ENCODE data around the gene ILDR1.
A peak's percentile ranks its signal among the peaks of the same experiment; 100 is the strongest.

The ILDR1 gene

GRCh38 chr3:122011396-122011795 lies 10.7 kb downstream of the ILDR1 start:
- Histone ChIP-seq H3K9me3 (ENCODE audit: insufficient read depth, low read length) (peaks cover 13% of the 10 kb centered on the region; the same call in 1 of the 2 replicates), H4K20me1 (ENCODE audit: insufficient read depth, low read length) (no peaks in the 10 kb centered on the region), H3K27ac (ENCODE audit: low read length) (no peak overlapping the region), H3K4me3 (ENCODE audit: low read length) (no peak overlapping the region), H3K79me2 (ENCODE audit: low read length) (no peaks in the 10 kb centered on the region), H3K4me2 (ENCODE audit: low read length) (peak overlapping the region; percentile 19), H3K4me1 (ENCODE audit: low read length) (peaks cover 67% of the 10 kb centered on the region), H3K36me3 (replicated peaks; ENCODE audit: low read depth, low read length) (peaks cover 11% of the 10 kb centered on the region), H2AFZ (ENCODE audit: low read depth, low read length) (no peak overlapping the region), H3K9ac (ENCODE audit: low read length) (no peak overlapping the region), H3K27me3 (ENCODE audit: low read depth, low read length) (no peaks in the 10 kb centered on the region)
- TF ChIP-seq CTCF (IDR thresholded peaks at IDR 0.05; ENCODE audit: low read depth, low read length) = no peak
- TF ChIP-seq EZH2phosphoT487 (IDR thresholded peaks at IDR 0.05; ENCODE audit: low read depth) = no peak

GRCh38 chr3:122010506-122010905 lies 11.5 kb downstream of the ILDR1 start:
- H3K36me3 ChIP-seq (replicated peaks; ENCODE audit: low read depth, low read length) = peaks cover 2% of the 10 kb centered on the region
- no peaks in the 10 kb centered on the region for H3K27me3 ChIP-seq (ENCODE audit: low read depth, low read length)
- no peaks in the 10 kb centered on the region for H4K20me1 ChIP-seq (ENCODE audit: insufficient read depth, low read length)
- H3K9me3 ChIP-seq (ENCODE audit: insufficient read depth, low read length) = peaks cover 4% of the 10 kb centered on the region; the same call in 1 of the 2 replicates
- H3K79me2 ChIP-seq (ENCODE audit: low read length) = no peaks in the 10 kb centered on the region
- no peak overlapping the region for H3K4me2 ChIP-seq (ENCODE audit: low read length)
- no peak overlapping the region for H2AFZ ChIP-seq (ENCODE audit: low read depth, low read length)
- TF ChIP-seq CTCF (IDR thresholded peaks at IDR 0.05; ENCODE audit: low read depth, low read length) = no peak
- no peak for TF ChIP-seq EZH2phosphoT487 (IDR thresholded peaks at IDR 0.05; ENCODE audit: low read depth)
- H3K4me3 ChIP-seq (ENCODE audit: low read length) = no peak overlapping the region
- H3K4me1 ChIP-seq (ENCODE audit: low read length) = peaks cover 71% of the 10 kb centered on the region
- no peak overlapping the region for H3K27ac ChIP-seq (ENCODE audit: low read length)
- H3K9ac ChIP-seq (ENCODE audit: low read length) = no peak overlapping the region

GRCh38 chr3:122008166-122008565 lies 13.9 kb downstream of the ILDR1 start:
- peaks cover 71% of the 10 kb centered on the region for H3K4me1 ChIP-seq (ENCODE audit: low read length)
- H2AFZ ChIP-seq (ENCODE audit: low read depth, low read length) = no peak overlapping the region

GRCh38 chr3:122006267-122006666 lies 15.8 kb downstream of the ILDR1 start:
- H3K9me3 ChIP-seq (ENCODE audit: insufficient read depth, low read length) = no peaks in the 10 kb centered on the region
- H3K27ac ChIP-seq (ENCODE audit: low read length) = no peak overlapping the region
- H3K4me1 ChIP-seq (ENCODE audit: low read length) = peaks cover 71% of the 10 kb centered on the region
- no peaks in the 10 kb centered on the region for H3K79me2 ChIP-seq (ENCODE audit: low read length)
- H3K4me2 ChIP-seq (ENCODE audit: low read length) = no peak overlapping the region
- no peak for TF ChIP-seq CTCF (IDR thresholded peaks at IDR 0.05; ENCODE audit: low read depth, low read length)
- TF ChIP-seq EZH2phosphoT487 (IDR thresholded peaks at IDR 0.05; ENCODE audit: low read depth) = no peak
- H3K9ac ChIP-seq (ENCODE audit: low read length) = no peak overlapping the region
- no peaks in the 10 kb centered on the region for H3K27me3 ChIP-seq (ENCODE audit: low read depth, low read length)
- H3K4me3 ChIP-seq (ENCODE audit: low read length) = no peak overlapping the region
- no peak overlapping the region for H2AFZ ChIP-seq (ENCODE audit: low read depth, low read length)
- no peaks in the 10 kb centered on the region for H3K36me3 ChIP-seq (replicated peaks; ENCODE audit: low read depth, low read length)
- H4K20me1 ChIP-seq (ENCODE audit: insufficient read depth, low read length) = no peaks in the 10 kb centered on the region

More at GRCh38 chr3:122008166-122008565, 13.9 kb downstream of the ILDR1 start:
- Histone ChIP-seq H3K79me2 (ENCODE audit: low read length) (no peaks in the 10 kb centered on the region), H3K27me3 (ENCODE audit: low read depth, low read length) (no peaks in the 10 kb centered on the region), H3K4me3 (ENCODE audit: low read length) (no peak overlapping the region), H3K36me3 (replicated peaks; ENCODE audit: low read depth, low read length) (no peaks in the 10 kb centered on the region), H3K4me2 (ENCODE audit: low read length) (no peak overlapping the region), H4K20me1 (ENCODE audit: insufficient read depth, low read length) (no peaks in the 10 kb centered on the region), H3K9me3 (ENCODE audit: insufficient read depth, low read length) (no peaks in the 10 kb centered on the region), H3K27ac (ENCODE audit: low read length) (no peak overlapping the region), H3K9ac (ENCODE audit: low read length) (no peak overlapping the region)
- TF ChIP-seq CTCF (IDR thresholded peaks at IDR 0.05; ENCODE audit: low read depth, low read length) = no peak
- TF ChIP-seq EZH2phosphoT487 (IDR thresholded peaks at IDR 0.05; ENCODE audit: low read depth) = no peak

Data from OCI-LY3 (cell line).